Muscle of arm (tissue), 12 donors: ENCODE measurements around the gene PHF21A. TPM values are rescaled to one million over a fixed set of nuclear protein-coding genes. Genes with fewer than 3 reads are reported as not detected.
"Not testable (repeated sequence)": the region's sequence is repeated elsewhere in the genome, so short reads cannot be mapped to it uniquely, and the experiment has no call there.

Source experiments
- DNase-seq: peaks from one replicate; pipeline ENCODE4 v3.0.0-alpha.2; 2013
- polyA plus RNA-seq, 12 donors: library from polyadenylated mRNA; unstranded; fragments of 120-200 nt; gene quantifications; one replicate each; pipeline ENCODE4 v1.2.1, GENCODE V29; 2013; ENCODE audit not compliant: insufficient read length in 12 of 12

Gene PHF21A
- polyA plus RNA-seq, 12 donors: 23.2 to 88.2 (median 36.6) TPM; not detected in 1

GRCh38 chr11:45921561-45922424 is 199.5 kb downstream of the PHF21A start:
- DNase-seq: peak; percentile 41

- DNase-seq: no peak
These were observed 200.4 kb downstream of the PHF21A start for GRCh38 chr11:45920531-45921477.

DNA sequence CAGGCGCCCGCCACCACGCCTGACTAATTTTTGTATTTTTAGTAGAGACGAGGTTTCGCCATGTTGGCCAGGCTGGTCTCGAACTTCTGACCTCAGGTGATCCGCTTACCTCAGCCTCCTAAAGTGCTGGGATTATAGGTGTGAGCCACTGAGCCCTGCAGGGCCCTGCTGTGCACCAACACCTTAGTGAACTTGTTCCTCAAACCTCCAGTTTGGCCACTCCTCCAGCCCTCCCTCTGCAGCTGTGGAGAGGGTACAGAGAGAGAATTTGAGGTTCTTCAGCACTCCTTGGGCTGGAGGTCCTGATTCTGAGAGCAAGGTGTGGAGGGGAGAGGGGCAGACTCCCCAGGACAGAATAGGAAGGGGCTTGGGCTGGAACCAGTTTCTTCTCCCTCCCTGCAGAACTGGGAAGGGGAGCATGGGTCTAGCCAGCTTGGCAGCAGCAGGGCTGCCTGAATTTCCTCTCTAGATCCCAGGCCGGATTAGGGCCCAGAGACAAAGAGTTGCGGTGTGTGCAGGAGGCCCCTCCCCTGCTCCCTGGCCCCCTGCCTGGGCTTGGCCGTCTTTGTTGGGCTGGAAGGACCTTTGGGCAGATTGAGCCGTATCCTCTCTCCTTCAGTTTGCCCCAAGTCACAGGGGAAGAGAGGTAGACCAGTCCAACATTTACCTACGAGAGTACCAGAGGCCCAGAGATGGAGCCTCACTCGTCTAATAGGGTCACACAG is 201.3 kb downstream of the PHF21A start:
- no peak for DNase-seq

GRCh38 chr11:45918962-45919675 is 202.1 kb downstream of the PHF21A start:
- no peak for DNase-seq

DNA sequence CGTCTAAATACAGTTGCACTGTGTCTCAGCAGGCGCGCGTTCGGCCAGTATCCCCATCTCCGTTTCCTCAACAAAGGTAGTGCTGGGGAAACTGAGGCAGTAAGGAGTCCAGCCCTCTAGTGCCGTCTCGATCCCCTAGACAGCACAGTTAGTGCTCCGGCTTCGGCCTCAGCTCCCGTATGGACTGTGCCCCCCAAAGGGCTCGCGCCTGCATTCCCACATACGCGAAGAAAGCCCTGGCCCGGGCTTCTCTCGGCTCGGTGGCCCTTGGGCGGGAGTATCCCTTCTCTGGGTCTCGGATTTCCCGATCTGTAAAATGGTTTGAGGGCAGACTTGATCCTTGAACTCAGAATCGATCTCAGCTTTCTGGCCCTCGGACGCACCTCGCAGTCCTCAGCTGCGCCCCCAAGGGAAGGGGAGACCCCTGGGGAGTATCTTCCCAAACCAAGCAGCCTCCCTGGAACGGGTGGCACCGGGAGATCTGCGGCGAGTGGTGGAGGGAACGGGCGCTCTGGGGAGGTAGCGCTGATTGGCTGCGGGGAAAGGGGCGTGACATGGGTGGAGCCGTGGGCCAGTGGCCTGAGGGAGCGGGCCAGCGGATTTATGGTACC is 202.8 kb downstream of the PHF21A start:
- peak; percentile 49 for DNase-seq

GRCh38 chr11:45917623-45918330 is 203.5 kb downstream of the PHF21A start, which contains the start of gene PEX16:
Gene PEX16 (minus strand): TSS chr11:45917877. CDS start chr11:45917811, 66 bp downstream.
- peak; percentile 99 for DNase-seq

GRCh38 chr11:45917286-45917622 is 204.0 kb downstream of the PHF21A start:
- no peak for DNase-seq

DNA sequence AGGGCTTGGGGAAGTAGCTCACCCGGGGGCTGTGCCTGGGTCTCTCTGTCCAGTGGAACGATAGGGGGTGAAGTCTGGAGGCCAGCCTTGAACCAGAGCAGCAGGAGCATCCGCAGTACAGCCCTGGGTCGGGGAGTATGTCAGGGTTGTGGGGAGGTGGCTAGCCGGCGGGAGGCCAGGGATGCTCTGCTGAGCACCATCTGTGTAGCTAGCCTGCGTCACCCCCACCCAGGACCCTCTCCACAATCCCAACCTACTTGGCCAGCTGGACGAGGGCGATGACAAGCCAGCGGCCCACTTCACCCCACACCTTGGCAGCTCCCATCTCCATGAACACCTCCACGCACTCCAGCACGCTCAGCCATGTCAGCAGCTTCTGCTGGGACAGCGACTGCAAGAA is 205.8 kb downstream of the PHF21A start:
- no peak for DNase-seq

DNA sequence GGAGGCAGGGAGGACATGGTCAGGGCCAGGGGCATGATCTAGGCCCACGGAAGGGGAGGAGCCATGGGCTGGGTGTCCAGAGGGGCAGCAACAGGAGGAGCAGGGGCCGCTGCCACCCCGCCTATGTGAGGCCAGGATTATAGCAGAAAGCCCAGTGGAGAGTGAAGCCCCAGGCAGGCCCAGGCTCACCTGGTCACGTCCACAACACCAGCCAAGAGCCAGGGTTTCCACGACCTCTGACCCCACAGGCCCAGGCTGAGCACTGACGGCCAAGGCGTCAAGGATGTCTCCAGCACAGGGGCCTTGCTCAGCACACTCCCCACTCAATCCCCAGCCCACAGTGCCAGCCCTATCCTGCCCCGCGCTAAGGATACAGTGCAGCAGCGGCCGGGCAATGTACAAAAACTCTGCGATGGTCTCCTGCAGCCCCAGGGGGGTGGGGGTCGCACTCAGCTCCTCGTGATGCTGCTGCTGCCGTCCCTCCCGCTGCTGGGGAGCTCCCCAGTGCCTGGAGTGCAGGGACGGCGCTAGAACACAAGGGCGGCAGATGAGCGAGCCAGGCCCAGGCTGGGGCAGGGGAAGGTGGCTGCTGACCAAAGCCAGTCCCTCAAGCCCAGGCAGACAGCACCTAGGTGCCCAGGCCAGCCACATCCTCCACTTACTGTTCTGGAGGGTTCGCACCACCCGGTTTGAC is 207.2 kb downstream of the PHF21A start:
- no peak for DNase-seq

- no peak for DNase-seq
These were observed 207.7 kb downstream of the PHF21A start for GRCh38 chr11:45913514-45913913.

DNA sequence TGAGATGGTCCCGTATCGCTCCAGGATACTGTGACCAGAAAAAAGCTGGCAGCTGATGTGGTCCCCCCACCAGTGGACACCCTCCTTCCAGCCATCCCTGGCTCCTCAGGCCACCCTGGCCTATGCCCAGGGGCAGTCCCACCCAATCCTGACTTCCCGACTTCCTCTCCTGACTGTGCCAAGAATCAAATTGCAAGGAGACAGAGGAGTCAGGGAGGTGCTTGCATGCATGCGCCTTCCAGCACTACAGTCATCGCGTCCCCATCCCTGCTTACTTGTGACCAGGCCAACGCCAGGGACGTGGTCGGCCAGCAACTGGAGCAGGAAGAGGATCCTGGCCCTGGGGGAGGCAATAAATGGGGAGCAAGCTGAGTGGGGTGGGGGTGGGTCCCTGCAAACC is 210.6 kb downstream of the PHF21A start:
- no peak for DNase-seq

DNA sequence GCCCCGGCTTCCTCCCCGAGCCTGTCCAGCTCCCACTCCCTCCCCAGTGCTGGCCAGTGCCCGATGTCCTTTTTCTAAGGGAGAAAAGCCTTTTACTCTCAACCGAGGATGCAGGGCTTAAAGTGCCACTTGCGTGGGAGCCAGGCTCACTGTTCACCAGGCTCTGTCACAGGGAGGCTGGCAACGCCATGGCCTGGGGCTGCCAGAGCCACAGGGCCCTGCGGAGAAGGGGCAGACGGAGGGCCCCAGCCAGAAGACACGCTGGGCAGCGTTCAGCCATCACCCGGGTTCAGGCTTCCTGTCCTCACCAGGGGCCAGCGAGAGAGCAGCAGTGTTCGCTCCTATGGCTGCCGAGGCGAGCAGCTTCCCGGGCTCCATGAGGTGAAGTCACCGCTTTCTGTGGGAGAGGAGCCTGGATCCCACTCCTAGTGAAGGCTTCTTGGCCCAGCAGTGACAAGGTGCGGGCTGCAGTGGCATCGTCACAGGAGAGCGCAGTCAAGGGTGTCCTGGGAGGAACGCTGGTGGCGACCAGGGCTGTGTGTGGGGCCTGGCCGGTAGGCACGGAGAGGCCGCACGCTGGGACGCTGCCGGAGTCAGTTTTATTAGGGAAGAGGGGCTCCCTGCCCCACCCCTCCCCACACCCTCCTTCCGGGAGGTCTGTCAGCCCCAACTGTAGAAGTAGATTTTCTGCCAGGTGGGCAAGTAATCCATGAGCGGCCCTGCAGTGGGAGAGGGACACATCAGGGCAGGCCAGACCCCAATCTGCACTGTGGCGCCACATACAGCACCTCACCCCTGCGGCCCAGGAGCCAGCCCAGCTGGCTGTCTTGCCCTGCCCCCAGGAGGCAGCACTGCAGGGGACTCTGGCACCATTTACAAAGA is 211.4 kb downstream of the PHF21A start:
- DNase-seq: no peak

DNA sequence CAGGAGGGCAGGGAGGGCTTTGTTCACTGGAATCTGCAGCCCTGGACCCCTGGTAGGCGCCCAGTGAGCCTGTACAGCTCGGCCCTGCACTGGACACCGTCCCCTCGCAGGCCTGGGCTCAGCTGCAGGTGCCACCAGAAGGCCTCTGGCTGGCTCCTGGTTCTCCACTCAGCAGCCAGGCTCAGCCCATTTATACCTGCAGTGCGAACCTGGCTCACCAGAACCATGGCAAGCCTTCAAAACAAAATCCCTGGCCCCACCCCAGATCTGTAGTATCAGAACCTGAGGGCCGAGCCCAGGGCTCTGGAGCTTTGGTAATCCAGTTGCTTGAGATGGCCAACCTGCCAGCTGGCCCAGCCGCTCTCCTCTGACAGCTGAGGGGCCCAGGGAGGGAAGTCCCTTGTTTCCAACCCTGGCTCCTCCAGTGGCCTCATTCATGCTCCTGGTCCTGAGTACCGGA is 213.3 kb downstream of the PHF21A start:
- no peak for DNase-seq

DNA sequence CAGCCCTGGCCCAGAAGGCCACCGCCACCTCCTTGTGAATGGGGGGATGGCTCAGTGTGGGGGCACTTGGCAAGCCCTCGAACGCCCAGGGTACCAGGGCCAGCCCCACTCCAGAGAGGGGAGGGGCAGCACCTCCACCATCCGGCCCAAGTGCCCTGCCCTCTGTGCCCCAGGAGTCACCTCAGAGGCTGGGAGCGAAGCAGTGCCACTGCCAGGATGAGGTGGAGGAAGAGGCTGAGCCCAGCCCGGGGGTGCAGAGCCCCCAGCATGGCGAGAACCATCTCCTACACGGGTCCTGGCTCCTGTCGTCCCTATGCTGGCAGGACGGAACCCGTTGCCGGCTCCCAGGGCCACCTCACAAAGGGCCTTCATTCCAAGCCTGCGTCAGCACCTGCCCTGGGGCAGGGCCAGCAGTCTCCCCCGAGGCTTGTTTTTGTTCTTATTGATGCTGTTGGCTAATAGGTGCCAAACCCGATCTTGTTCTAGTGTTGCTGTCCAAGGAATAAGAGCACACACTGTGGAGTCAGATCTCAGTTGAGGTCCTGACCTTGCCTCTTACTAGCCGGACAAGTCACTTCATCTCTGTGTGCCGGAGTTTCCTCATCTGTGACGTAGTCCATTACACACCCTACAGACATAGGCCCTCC is 214.2 kb downstream of the PHF21A start, which contains the start of gene FREY1:
Gene FREY1, minus strand, starts transcription at position 307 of the 647 bp plus-strand sequence. Its CDS starts 26 bp downstream, at position 281.
- no peak for DNase-seq

- no peak for DNase-seq
These were observed 215.1 kb downstream of the PHF21A start for GRCh38 chr11:45906096-45906682.

DNA sequence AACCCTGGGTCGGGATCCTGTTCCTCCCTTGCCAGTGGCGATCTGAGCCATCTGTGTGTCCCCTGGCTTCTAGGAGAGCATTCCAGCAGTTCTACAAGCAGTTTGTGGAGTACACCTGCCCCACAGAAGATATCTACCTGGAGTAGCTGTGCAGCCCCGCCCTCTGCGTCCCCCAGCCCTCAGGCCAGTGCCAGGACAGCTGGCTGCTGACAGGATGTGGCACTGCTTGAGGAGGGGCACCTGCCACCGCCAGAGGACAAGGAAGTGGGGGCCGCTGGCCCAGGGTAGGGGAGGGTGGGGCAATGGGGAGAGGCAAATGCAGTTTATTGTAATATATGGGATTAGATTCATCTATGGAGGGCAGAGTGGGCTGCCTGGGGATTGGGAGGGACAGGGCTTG is 215.7 kb downstream of the PHF21A start:
- not testable (repeated sequence) for DNase-seq

GRCh38 chr11:45905095-45905494 is 216.2 kb downstream of the PHF21A start:
- no peak for DNase-seq
